Measurements from ENCODE around the gene IFRD1.
"Not testable (repeated sequence)": the region's sequence is repeated elsewhere in the genome, so short reads cannot be mapped to it uniquely, and the experiment has no call there.

Gene IFRD1

DNA sequence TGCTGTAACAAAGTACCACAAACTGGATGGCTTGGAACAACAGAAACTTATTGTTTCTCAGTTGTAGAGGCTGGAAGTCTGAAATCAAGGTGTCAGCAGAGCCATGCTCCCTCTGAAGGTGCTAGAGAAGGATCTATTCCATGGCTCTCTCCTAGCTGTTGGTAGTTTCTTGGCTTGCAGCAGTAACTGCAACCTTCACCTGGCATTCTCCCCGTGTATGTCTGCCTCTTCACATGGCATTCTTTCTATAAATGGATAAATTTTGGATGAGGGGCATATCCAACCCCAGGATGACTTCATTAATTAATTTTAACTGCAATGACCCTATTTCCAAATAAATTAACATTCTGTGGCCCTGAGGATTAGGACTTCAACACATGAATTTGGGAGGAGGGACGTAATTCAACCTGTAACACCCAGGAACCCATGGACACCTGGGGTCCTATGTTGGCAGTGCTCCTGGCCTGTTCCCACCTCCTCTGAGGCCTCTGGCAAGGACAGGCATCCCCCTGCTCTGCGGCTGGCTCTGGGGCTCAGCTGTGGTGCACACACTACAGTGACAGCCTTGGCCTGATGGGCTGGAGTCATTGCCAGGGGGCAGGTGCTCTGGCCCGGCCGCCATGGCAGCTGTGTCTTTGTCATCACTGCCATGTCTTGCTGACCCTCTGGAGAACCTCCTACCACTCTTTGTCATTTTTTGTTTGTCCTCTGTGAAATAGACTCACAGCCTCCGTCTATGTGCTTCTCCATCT is 61.4 kb downstream of the IFRD1 start:
- H3K4me1 ChIP-seq, result peaks cover 0 to 16% (median 3%) of the 10 kb centered on the region in 4 donors
- H3K9me3 ChIP-seq, result no peaks in the 10 kb centered on the region
- intact Hi-C loops (cut with DNase I; ENCODE audit: low total_unique reads), result no loop called here
- H3K4me3 ChIP-seq, result no peak overlapping the region
- DNase-seq, result no peak
- no peaks in the 10 kb centered on the region for H3K27me3 ChIP-seq
- no peaks in the 10 kb centered on the region for H3K36me3 ChIP-seq
- TF ChIP-seq CTCF (IDR thresholded peaks at IDR 0.05), result no peak
- no peak overlapping the region for H3K27ac ChIP-seq

DNA sequence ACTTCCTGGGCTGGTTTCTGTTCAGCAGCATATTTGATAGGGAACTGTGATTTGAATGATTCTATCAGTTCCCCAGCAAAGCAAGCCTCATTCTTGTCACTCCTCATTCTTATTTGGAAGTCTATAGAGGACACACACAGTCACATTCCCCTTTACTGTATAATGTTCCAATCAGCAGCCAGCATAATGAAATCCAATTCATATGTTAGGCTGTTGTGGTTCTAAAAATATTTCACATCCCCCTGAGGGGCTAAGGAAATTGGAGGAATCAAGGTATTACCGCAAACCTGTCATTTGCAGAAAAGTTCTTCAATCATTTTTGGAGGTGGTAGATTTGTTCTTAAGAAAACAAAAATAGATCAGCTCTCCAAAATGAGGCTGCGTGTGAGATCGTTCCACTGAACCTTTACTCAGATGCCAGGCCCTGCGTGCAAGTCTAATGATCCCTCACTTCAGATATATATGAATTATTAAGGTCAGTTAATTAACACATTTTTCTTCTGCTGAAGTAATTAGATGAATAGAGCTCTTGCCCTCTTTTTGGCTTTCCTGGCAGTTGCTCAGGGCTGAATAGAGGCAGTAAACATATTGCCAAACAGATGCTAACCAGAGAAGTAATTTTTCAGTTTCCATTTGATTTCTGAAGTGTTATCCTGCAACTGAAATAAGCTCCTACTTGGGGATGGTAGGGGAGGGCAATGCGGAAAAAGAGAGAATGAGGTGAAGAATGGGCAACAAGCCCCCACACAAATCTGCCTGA is 62.4 kb downstream of the IFRD1 start:
- no peaks in the 10 kb centered on the region for H3K27me3 ChIP-seq
- H3K4me3 ChIP-seq, result no peak overlapping the region
- intact Hi-C loops (cut with DNase I; ENCODE audit: low total_unique reads), result no loop called here
- no peak overlapping the region for H3K27ac ChIP-seq
- H3K9me3 ChIP-seq, result no peaks in the 10 kb centered on the region
- no peak for TF ChIP-seq CTCF (IDR thresholded peaks at IDR 0.05)
- H3K36me3 ChIP-seq, result no peaks in the 10 kb centered on the region
- H3K4me1 ChIP-seq, result peaks cover 0 to 16% (median 3%) of the 10 kb centered on the region in 4 donors
- no peak for DNase-seq

DNA sequence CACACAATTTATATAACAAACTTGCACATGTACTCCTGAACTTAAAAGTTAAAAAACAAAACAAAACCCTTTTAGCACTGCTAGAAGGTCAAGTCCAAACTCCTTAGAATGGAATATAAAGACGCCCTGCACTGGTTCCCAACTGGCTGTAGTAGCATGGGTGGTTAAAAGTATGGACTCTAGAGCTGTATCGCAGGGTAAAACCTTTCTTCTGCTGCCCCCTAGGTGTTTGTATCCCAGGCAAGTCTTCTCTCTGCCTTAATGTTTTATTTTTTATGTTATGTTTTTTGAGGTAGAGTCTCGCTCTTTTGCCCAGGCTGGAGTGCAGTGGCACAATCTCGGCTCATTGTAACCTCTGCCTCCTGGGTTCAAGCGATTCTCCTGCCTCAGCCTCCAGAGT is 65.7 kb downstream of the IFRD1 start:
- H3K9me3 ChIP-seq, result no peaks in the 10 kb centered on the region
- intact Hi-C loops (cut with DNase I; ENCODE audit: low total_unique reads), result no loop called here
- H3K4me3 ChIP-seq, result no peak overlapping the region
- TF ChIP-seq CTCF (IDR thresholded peaks at IDR 0.05), result no peak
- peaks cover 0 to 3% (median 0%) of the 10 kb centered on the region in 4 donors for H3K4me1 ChIP-seq
- H3K36me3 ChIP-seq, result no peaks in the 10 kb centered on the region
- no peak for DNase-seq
- H3K27ac ChIP-seq, result no peak overlapping the region
- no peaks in the 10 kb centered on the region for H3K27me3 ChIP-seq

DNA sequence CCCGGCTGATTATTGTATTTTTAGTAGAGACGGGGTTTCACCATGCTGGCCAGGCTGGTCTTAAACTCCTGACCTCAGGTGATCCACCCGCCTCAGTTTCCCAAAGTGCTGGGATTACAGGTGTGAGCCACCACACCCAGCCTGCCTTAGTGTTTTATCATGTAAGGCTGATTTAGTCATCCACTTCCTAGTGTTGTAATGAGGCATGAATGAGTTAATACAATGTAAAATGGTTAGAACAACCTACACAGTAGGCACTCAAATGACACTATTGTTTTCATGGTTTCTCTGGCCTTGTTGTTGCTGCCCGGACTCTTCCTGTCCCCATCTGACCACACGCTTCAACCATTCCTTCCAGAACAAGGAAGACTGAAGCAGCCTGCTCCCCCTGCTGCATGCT is 66.2 kb downstream of the IFRD1 start:
- H3K4me1 ChIP-seq; H3K36me3 ChIP-seq; DNase-seq; intact Hi-C loops (cut with DNase I; ENCODE audit: low total_unique reads); H3K27me3 ChIP-seq; H3K4me3 ChIP-seq; H3K9me3 ChIP-seq; H3K27ac ChIP-seq: not testable (repeated sequence)

DNA sequence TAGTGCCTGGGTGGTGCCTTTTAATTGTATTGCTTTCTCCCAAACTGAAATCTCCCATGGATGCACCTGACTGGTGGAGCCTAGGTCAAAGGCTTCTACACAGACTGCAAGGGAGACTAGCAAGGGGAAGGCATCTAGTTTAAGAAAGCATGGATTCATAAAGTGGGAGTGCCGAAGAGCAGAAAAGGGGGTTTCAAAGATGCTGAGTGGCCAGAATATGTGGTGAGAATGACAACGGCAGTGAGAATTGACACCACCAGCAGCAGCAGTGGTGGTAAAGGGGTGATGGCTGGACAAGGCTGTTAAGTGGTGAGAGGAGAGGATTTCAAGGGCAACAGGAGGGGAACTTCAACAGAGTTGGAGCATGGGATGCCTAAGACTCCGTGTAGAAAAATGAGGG is 67.2 kb downstream of the IFRD1 start:
- H3K27me3 ChIP-seq, result no peaks in the 10 kb centered on the region
- H3K4me1 ChIP-seq, result no peaks in the 10 kb centered on the region
- no peaks in the 10 kb centered on the region for H3K36me3 ChIP-seq
- intact Hi-C loops (cut with DNase I; ENCODE audit: low total_unique reads), result no loop called here
- no peak overlapping the region for H3K27ac ChIP-seq
- no peak overlapping the region for H3K4me3 ChIP-seq
- H3K9me3 ChIP-seq, result no peaks in the 10 kb centered on the region
- DNase-seq, result no peak
- TF ChIP-seq CTCF (IDR thresholded peaks at IDR 0.05), result no peak

GRCh38 chr7:112520787-112521186 is 70.5 kb downstream of the IFRD1 start:
- no peak overlapping the region for H3K4me3 ChIP-seq
- H3K4me1 ChIP-seq, result no peaks in the 10 kb centered on the region
- no peaks in the 10 kb centered on the region for H3K9me3 ChIP-seq
- no peaks in the 10 kb centered on the region for H3K36me3 ChIP-seq
- no peak for DNase-seq
- TF ChIP-seq CTCF (IDR thresholded peaks at IDR 0.05), result no peak
- no peaks in the 10 kb centered on the region for H3K27me3 ChIP-seq
- intact Hi-C loops (cut with DNase I; ENCODE audit: low total_unique reads), result no loop called here
- no peak overlapping the region for H3K27ac ChIP-seq
